HepG2 (cell line): ENCODE results near the gene ARFGAP2. TPM values are rescaled to one million over a fixed set of nuclear protein-coding genes. Genes with fewer than 3 reads are reported as not detected.

Experiments
- BRD4 ChIP-seq: sonication (generic); formaldehyde crosslinking; IDR thresholded peaks from 2 replicates; pipeline ENCODE4 v1.4.0; 2020; ENCODE audit warnings: missing genetic modification reagents
- CREM ChIP-seq, 2 experiments: sonication (generic) in 1 of 2; formaldehyde crosslinking in 1 of 2; IDR thresholded peaks; 2 replicates each; pipeline versions ENCODE4 v1.4.0 to v1.6.1; 2016 to 2020; ENCODE audit warnings: antibody characterized with exemption in 1 of 2, mild to moderate bottlenecking in 1 of 2, missing genetic modification reagents in 1 of 2
- KLF13 ChIP-seq: sonication (generic); formaldehyde crosslinking; IDR thresholded peaks from 2 replicates; pipeline ENCODE4 v1.4.0; 2020; ENCODE audit warnings: mild to moderate bottlenecking, missing genetic modification reagents
- KMT2A ChIP-seq: sonication (generic); formaldehyde crosslinking; IDR thresholded peaks from 2 replicates; pipeline ENCODE4 v1.4.0; 2020; ENCODE audit warnings: missing genetic modification reagents
- PITX1 ChIP-seq: sonication (generic); formaldehyde crosslinking; IDR thresholded peaks from 2 replicates; pipeline ENCODE4 v1.5.1; 2020; ENCODE audit warnings: mild to moderate bottlenecking, missing genetic modification reagents
- POLR2AphosphoS2 ChIP-seq: IDR thresholded peaks from 2 replicates; pipeline ENCODE4 v1.6.1; 2011; ENCODE audit warnings: low read depth, low read length, improper control_type of control experiment
- RXRB ChIP-seq: IDR thresholded peaks from 2 replicates; pipeline ENCODE4 v1.6.1; 2016; ENCODE audit warnings: borderline replicate concordance, missing genetic modification reagents, missing compliant biosample characterization
- SALL1 ChIP-seq: sonication (generic); formaldehyde crosslinking; IDR thresholded peaks from 2 replicates; pipeline ENCODE4 v1.8.0; 2022; ENCODE audit warnings: mild to moderate bottlenecking, missing genetic modification reagents
- SAP130 ChIP-seq: IDR thresholded peaks from 2 replicates; pipeline ENCODE4 v1.6.1; 2016; ENCODE audit warnings: low read depth
- SMARCC2 ChIP-seq: fragments of 450-650 bp; IDR thresholded peaks from 2 replicates; pipeline ENCODE4 v1.6.1; 2017; ENCODE audit warnings: antibody characterized with exemption, mild to moderate bottlenecking
- TOPORS ChIP-seq: sonication (generic); formaldehyde crosslinking; IDR thresholded peaks from 2 replicates; pipeline ENCODE4 v1.8.0; 2023; ENCODE audit warnings: mild to moderate bottlenecking, missing genetic modification reagents
- XRCC5 ChIP-seq: fragments of 200-400 bp; formaldehyde crosslinking; optimal IDR thresholded peaks from 2 replicates; pipeline ENCODE3; 2017; ENCODE audit warnings: mild to moderate bottlenecking, low read length
- polyA plus RNA-seq, 8 experiments: library from polyadenylated mRNA; depleted of rRNA in 3 of 8; stranded (reverse) in 7 of 8; unstranded in 1 of 8; fragments of >200 nt; fragmentation: Illumina TruSeq in 4 of 8; extraction: Trizol in 4 of 8; gene quantifications; 2 replicates each; pipeline versions ENCODE4 v1.2.1 to v1.2.3, GENCODE V29; 2011 to 2016; ENCODE audit warnings: low read depth in 4 of 8, missing spikeins in 1 of 8, mixed read lengths in 1 of 8; ENCODE audit not compliant: insufficient read depth in 1 of 8
- total RNA-seq, 5 experiments: library from RNA; depleted of rRNA; stranded (reverse); fragments of >200 nt; fragmentation: Illumina TruSeq; extraction: Trizol; gene quantifications; 2 replicates each; pipeline ENCODE4 v1.2.3, GENCODE V29; 2016; ENCODE audit warnings: low read depth in 1 of 5
- TF ChIP-seq, protein P1 (sequence below), 2 experiments: IDR thresholded peaks; 2 replicates each; pipeline ENCODE4 v1.6.1; 2011 to 2012; ENCODE audit warnings: low read length in 2 of 2, borderline replicate concordance in 1 of 2, low read depth in 1 of 2, mild to moderate bottlenecking in 1 of 2, moderate library complexity in 1 of 2
- TF ChIP-seq, protein P2 (sequence below): sonication (generic); formaldehyde crosslinking; IDR thresholded peaks from 2 replicates; pipeline ENCODE4 v1.9.0; 2021; ENCODE audit warnings: missing genetic modification reagents, borderline replicate concordance
- TF ChIP-seq, protein P3 (sequence below): sonication (generic); formaldehyde crosslinking; IDR thresholded peaks from 2 replicates; pipeline ENCODE4 v1.4.0; 2020; ENCODE audit warnings: missing genetic modification reagents
- TF ChIP-seq, protein P4 (sequence below): sonication (generic); formaldehyde crosslinking; IDR thresholded peaks from 2 replicates; pipeline ENCODE4 v1.8.0; 2022; ENCODE audit warnings: missing genetic modification reagents, mild to moderate bottlenecking, moderate library complexity, borderline replicate concordance

The ARFGAP2 gene
- total and polyA plus RNA-seq, 2 of the 13 experiments (the other 11 are each of a cell fraction or from before 2014, with no cell fraction given) = 32.3 to 75.3 TPM

DNA sequence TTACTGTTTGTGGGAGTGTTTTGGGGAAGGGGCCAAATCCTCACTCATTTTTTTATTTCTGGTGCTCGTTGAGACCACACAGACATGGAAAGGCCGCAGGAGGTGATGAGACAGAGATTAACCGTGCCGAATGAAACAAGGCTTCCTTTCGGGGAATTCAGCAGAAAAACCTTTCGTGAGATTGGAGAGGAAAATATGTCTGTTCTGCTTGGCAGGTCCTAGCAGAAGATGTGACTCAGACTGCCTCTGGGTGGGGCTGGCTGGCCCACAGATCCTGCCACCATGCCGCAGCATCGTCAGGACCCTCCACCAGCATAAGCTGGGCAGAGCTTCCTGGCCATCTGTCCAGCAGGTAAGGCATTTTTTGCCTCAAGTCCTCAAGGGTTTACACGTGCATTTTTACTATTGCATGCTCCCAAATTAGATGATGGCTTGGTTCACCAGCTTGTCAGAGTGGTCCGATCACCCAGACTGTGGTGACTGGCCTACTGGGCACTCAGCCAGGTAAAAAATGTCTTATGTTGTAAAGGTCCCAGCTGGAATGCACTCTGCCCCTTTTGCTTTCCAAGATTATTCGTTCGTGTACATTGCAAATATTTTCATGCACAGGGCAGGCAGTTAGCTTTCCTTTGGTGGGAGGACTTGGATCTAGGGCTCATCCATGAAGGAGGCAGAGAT, 39.6 kb upstream of the ARFGAP2 start (continued):
- peak; percentile 88 for TF ChIP-seq RXRB
- no peak for TF ChIP-seq SMARCC2
- TF ChIP-seq KLF13 (CRISPR knock-in tag) = no peak
- peak; percentile 60 for TF ChIP-seq XRCC5
- 0 out of 2 replicates have a peak, but pooled peaks have one; percentile 23 for TF ChIP-seq PITX1 (CRISPR knock-in tag)
- TF ChIP-seq, protein P1, sequence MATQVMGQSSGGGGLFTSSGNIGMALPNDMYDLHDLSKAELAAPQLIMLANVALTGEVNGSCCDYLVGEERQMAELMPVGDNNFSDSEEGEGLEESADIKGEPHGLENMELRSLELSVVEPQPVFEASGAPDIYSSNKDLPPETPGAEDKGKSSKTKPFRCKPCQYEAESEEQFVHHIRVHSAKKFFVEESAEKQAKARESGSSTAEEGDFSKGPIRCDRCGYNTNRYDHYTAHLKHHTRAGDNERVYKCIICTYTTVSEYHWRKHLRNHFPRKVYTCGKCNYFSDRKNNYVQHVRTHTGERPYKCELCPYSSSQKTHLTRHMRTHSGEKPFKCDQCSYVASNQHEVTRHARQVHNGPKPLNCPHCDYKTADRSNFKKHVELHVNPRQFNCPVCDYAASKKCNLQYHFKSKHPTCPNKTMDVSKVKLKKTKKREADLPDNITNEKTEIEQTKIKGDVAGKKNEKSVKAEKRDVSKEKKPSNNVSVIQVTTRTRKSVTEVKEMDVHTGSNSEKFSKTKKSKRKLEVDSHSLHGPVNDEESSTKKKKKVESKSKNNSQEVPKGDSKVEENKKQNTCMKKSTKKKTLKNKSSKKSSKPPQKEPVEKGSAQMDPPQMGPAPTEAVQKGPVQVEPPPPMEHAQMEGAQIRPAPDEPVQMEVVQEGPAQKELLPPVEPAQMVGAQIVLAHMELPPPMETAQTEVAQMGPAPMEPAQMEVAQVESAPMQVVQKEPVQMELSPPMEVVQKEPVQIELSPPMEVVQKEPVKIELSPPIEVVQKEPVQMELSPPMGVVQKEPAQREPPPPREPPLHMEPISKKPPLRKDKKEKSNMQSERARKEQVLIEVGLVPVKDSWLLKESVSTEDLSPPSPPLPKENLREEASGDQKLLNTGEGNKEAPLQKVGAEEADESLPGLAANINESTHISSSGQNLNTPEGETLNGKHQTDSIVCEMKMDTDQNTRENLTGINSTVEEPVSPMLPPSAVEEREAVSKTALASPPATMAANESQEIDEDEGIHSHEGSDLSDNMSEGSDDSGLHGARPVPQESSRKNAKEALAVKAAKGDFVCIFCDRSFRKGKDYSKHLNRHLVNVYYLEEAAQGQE (IDR thresholded peaks at IDR 0.05; ENCODE audit: borderline replicate concordance in 1 of 2, low read depth in 1 of 2, low read length in 2 of 2) = peak in 1 of 2 experiments; percentile 52; a peak in 1 of 4 replicates
- no peak for TF ChIP-seq BRD4 (CRISPR knock-in tag)
- peak; percentile 50; the same call in 1 of the 2 replicates for TF ChIP-seq KMT2A
- TF ChIP-seq, protein P2, sequence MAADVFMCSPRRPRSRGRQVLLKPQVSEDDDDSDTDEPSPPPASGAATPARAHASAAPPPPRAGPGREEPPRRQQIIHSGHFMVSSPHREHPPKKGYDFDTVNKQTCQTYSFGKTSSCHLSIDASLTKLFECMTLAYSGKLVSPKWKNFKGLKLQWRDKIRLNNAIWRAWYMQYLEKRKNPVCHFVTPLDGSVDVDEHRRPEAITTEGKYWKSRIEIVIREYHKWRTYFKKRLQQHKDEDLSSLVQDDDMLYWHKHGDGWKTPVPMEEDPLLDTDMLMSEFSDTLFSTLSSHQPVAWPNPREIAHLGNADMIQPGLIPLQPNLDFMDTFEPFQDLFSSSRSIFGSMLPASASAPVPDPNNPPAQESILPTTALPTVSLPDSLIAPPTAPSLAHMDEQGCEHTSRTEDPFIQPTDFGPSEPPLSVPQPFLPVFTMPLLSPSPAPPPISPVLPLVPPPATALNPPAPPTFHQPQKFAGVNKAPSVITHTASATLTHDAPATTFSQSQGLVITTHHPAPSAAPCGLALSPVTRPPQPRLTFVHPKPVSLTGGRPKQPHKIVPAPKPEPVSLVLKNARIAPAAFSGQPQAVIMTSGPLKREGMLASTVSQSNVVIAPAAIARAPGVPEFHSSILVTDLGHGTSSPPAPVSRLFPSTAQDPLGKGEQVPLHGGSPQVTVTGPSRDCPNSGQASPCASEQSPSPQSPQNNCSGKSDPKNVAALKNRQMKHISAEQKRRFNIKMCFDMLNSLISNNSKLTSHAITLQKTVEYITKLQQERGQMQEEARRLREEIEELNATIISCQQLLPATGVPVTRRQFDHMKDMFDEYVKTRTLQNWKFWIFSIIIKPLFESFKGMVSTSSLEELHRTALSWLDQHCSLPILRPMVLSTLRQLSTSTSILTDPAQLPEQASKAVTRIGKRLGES (CRISPR knock-in tag) = no peak
- TF ChIP-seq, protein P3, sequence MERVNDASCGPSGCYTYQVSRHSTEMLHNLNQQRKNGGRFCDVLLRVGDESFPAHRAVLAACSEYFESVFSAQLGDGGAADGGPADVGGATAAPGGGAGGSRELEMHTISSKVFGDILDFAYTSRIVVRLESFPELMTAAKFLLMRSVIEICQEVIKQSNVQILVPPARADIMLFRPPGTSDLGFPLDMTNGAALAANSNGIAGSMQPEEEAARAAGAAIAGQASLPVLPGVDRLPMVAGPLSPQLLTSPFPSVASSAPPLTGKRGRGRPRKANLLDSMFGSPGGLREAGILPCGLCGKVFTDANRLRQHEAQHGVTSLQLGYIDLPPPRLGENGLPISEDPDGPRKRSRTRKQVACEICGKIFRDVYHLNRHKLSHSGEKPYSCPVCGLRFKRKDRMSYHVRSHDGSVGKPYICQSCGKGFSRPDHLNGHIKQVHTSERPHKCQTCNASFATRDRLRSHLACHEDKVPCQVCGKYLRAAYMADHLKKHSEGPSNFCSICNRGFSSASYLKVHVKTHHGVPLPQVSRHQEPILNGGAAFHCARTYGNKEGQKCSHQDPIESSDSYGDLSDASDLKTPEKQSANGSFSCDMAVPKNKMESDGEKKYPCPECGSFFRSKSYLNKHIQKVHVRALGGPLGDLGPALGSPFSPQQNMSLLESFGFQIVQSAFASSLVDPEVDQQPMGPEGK = peak; percentile 65
- TF ChIP-seq POLR2AphosphoS2 = no peak
- TF ChIP-seq TOPORS = no peak
- peak; percentile 37; the same call in 1 of the 2 replicates for TF ChIP-seq CREM (IDR thresholded peaks at IDR 0.05)
- TF ChIP-seq CREM (CRISPR knock-in tag; IDR thresholded peaks at IDR 0.05) = no peak
- peak; percentile 77 for TF ChIP-seq SAP130 (CRISPR knock-in tag)
- peak; percentile 70 for TF ChIP-seq SALL1
- TF ChIP-seq, protein P4, sequence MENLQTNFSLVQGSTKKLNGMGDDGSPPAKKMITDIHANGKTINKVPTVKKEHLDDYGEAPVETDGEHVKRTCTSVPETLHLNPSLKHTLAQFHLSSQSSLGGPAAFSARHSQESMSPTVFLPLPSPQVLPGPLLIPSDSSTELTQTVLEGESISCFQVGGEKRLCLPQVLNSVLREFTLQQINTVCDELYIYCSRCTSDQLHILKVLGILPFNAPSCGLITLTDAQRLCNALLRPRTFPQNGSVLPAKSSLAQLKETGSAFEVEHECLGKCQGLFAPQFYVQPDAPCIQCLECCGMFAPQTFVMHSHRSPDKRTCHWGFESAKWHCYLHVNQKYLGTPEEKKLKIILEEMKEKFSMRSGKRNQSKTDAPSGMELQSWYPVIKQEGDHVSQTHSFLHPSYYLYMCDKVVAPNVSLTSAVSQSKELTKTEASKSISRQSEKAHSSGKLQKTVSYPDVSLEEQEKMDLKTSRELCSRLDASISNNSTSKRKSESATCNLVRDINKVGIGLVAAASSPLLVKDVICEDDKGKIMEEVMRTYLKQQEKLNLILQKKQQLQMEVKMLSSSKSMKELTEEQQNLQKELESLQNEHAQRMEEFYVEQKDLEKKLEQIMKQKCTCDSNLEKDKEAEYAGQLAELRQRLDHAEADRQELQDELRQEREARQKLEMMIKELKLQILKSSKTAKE (CRISPR knock-in tag) = peak; percentile 44; the same call in 1 of the 2 replicates
